NB4 (cell line): ENCODE data around the gene EIF4A2.
A peak's percentile ranks its signal among the peaks of the same experiment; 100 is the strongest.

Experiments used
- DNase-seq: peaks from one replicate; pipeline ENCODE4 v3.0.0; 2010; ENCODE audit warnings: low read depth
- H3K4me3 ChIP-seq: one replicate; pipeline ENCODE4 v1.5.1; 2011; ENCODE audit warnings: mild to moderate bottlenecking, low read depth, low read length, moderate library complexity
- CTCF ChIP-seq: IDR thresholded peaks from one replicate; pipeline ENCODE4 v1.5.1; 2012; ENCODE audit warnings: low read depth, low read length
- MAX ChIP-seq: IDR thresholded peaks from 2 replicates; pipeline ENCODE4 v1.6.1; 2011; ENCODE audit warnings: low read depth, low read length
- MYC ChIP-seq: IDR thresholded peaks from 2 replicates; pipeline ENCODE4 v1.6.1; 2011; ENCODE audit warnings: low read depth, low read length
- POLR2A ChIP-seq: IDR thresholded peaks from 2 replicates; pipeline ENCODE4 v1.6.1; 2011; ENCODE audit warnings: mild to moderate bottlenecking; ENCODE audit not compliant: insufficient read length; ENCODE audit errors: extremely low read depth

The EIF4A2 gene

GRCh38 chr3:186782542-186783057 lies 777 bp upstream of the EIF4A2 start:
- DNase-seq: no peak
- TF ChIP-seq MAX (no peak), CTCF (no peak), MYC (no peak), POLR2A (no peak)

GRCh38 chr3:186783731-186784515 lies 546 bp downstream of the EIF4A2 start:
- TF ChIP-seq POLR2A (no peak), MAX (peak; percentile 63), MYC (peak; percentile 88), CTCF (no peak)
- peak; percentile 78 for DNase-seq
- peak overlapping the region; percentile 99 for H3K4me3 ChIP-seq

More at GRCh38 chr3:186782542-186783057, 777 bp upstream of the EIF4A2 start:
- peak overlapping the region; percentile 99 for H3K4me3 ChIP-seq

GRCh38 chr3:186784820-186785494 lies 1.6 kb downstream of the EIF4A2 start:
- no peak for TF ChIP-seq MAX
- TF ChIP-seq CTCF: no peak
- no peak for TF ChIP-seq POLR2A
- TF ChIP-seq MYC: no peak
- no peak for DNase-seq
- H3K4me3 ChIP-seq: peak overlapping the region; percentile 99

- peak overlapping the region; percentile 99 for H3K4me3 ChIP-seq
- TF ChIP-seq MAX (no peak), CTCF (no peak)
- DNase-seq: no peak
These were observed 2.2 kb downstream of the EIF4A2 start for GRCh38 chr3:186785495-186786018.

- H3K4me3 ChIP-seq: peak overlapping the region; percentile 99
- TF ChIP-seq MAX: no peak
- no peak for TF ChIP-seq MYC
- TF ChIP-seq POLR2A: no peak
- no peak for TF ChIP-seq CTCF
- no peak for DNase-seq
These were observed 3.5 kb downstream of the EIF4A2 start for GRCh38 chr3:186786922-186787321.
